Tibial nerve (tissue), 4 donors: ENCODE results near the gene SH3TC1.

Experiments used
- EP300 ChIP-seq, 2 donors: sonication (generic); formaldehyde crosslinking; IDR thresholded peaks; one replicate each; pipeline ENCODE4 v1.6.1; 2017; ENCODE audit warnings: antibody characterized with exemption in 2 of 2, mild to moderate bottlenecking in 1 of 2
- POLR2A ChIP-seq, 2 donors: fragments of 450-650 bp; IDR thresholded peaks; one replicate each; pipeline ENCODE4 v1.6.1; 2017; ENCODE audit warnings: antibody characterized with exemption in 2 of 2, mild to moderate bottlenecking in 2 of 2, moderate library complexity in 2 of 2
- TF ChIP-seq, protein P1 (sequence below), 5 experiments: fragments of 200-600 bp in 3 of 5; fragments of 450-650 bp in 2 of 5; sonication (generic) in 3 of 5; IDR thresholded peaks; one replicate each; pipeline ENCODE4 v1.5.1; 2016 to 2019; ENCODE audit warnings: antibody characterized with exemption in 5 of 5, mild to moderate bottlenecking in 3 of 5, moderate library complexity in 2 of 5

DNA sequence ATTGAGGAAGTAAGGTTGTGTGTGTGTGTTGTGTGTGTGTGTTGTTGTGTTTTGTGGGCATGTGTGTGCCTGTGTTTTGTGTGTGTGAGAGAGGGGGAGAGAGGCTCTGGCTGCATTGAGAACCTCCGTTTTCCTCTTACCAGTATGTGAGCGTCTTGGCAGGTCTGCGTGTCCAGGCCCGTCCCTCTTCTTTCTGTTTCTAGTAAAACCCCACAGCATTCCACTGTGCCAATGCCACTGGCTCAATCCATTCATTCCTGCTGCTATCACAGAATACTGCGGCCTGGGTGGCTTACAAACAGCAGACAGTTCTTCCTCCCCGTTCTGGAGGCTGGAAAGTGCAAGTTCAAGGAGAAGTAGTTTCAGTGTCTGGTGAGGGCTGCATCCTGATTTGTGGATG, 55.0 kb downstream of the SH3TC1 start:
- TF ChIP-seq, protein P1, sequence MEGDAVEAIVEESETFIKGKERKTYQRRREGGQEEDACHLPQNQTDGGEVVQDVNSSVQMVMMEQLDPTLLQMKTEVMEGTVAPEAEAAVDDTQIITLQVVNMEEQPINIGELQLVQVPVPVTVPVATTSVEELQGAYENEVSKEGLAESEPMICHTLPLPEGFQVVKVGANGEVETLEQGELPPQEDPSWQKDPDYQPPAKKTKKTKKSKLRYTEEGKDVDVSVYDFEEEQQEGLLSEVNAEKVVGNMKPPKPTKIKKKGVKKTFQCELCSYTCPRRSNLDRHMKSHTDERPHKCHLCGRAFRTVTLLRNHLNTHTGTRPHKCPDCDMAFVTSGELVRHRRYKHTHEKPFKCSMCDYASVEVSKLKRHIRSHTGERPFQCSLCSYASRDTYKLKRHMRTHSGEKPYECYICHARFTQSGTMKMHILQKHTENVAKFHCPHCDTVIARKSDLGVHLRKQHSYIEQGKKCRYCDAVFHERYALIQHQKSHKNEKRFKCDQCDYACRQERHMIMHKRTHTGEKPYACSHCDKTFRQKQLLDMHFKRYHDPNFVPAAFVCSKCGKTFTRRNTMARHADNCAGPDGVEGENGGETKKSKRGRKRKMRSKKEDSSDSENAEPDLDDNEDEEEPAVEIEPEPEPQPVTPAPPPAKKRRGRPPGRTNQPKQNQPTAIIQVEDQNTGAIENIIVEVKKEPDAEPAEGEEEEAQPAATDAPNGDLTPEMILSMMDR (IDR thresholded peaks at IDR 0.05), result no peak
- TF ChIP-seq POLR2A (IDR thresholded peaks at IDR 0.05) (no peak), EP300 (IDR thresholded peaks at IDR 0.05) (no peak)
